MCF 10A (cell line): ENCODE results near the gene CRYBG3. TPM values are rescaled to one million over a fixed set of nuclear protein-coding genes. Genes with fewer than 3 reads are reported as not detected.

Experiments
- BruUV-seq: library from RNA; stranded (reverse); fragments of 400-500 nt; replicated peaks from 2 replicates; lab custom pipeline; 2021; lab: Mats Ljungman, UMichigan
- CTCF ChIA-PET: fragments of 300-600 bp; sonication (Branson Sonifier 250); formaldehyde crosslinking; extraction: SDS; loops from one replicate; lab custom pipeline; 2021; ENCODE audit warnings: antibody characterized with exemption, inconsistent platforms; lab: Yijun Ruan, JAX
- POLR2A ChIA-PET: fragments of 300-600, 350-650 bp; sonication (Branson Sonifier 250); formaldehyde crosslinking; extraction: SDS; loops from one replicate; lab custom pipeline; 2020; ENCODE audit warnings: antibody characterized with exemption, inconsistent platforms; lab: Yijun Ruan, JAX
- DNase-seq: peaks from one replicate; pipeline ENCODE4 v3.0.0-alpha.2; 2018; ENCODE audit not compliant: unreplicated experiment
- H3K27ac Mint-ChIP-seq: one replicate; pipeline ENCODE4 v1.8.0; 2022; ENCODE audit warnings: mild to moderate bottlenecking, low read depth, mixed read lengths; ENCODE audit not compliant: unreplicated experiment
- H3K27me3 Mint-ChIP-seq: one replicate; pipeline ENCODE4 v1.8.0; 2022; ENCODE audit warnings: mixed read lengths; ENCODE audit not compliant: insufficient read depth, unreplicated experiment
- H3K36me3 Mint-ChIP-seq: one replicate; pipeline ENCODE4 v1.8.0; 2022; ENCODE audit warnings: mild to moderate bottlenecking, moderate library complexity, mixed read lengths; ENCODE audit not compliant: insufficient read depth, unreplicated experiment
- H3K4me1 Mint-ChIP-seq: one replicate; pipeline ENCODE4 v1.8.0; 2022; ENCODE audit warnings: mixed read lengths; ENCODE audit not compliant: insufficient read depth, unreplicated experiment
- H3K4me3 Mint-ChIP-seq: one replicate; pipeline ENCODE4 v1.8.0; 2022; ENCODE audit warnings: mild to moderate bottlenecking, moderate library complexity, mixed read lengths; ENCODE audit not compliant: unreplicated experiment
- H3K9me3 Mint-ChIP-seq: one replicate; pipeline ENCODE4 v1.8.0; 2022; ENCODE audit warnings: mixed read lengths; ENCODE audit not compliant: unreplicated experiment
- intact Hi-C: fragments of 100-400 bp; cut with micrococcal nuclease; formaldehyde crosslinking; loops from 2 replicates; pipeline ENCODE4 v1.14.1; 2022
- total RNA-seq: library from RNA; stranded (reverse); gene quantifications from 2 replicates; pipeline ENCODE4 v1.2.3, GENCODE V29; 2022
- TF ChIP-seq, protein P1 (sequence below): fragments of 200-600 bp; IDR thresholded peaks from one replicate; pipeline ENCODE4 v1.8.0; 2022; ENCODE audit warnings: antibody characterized with exemption, mild to moderate bottlenecking; ENCODE audit not compliant: unreplicated experiment

The CRYBG3 gene
- total RNA-seq, 1 experiment from 2014 or later = 7.2 TPM

DNA sequence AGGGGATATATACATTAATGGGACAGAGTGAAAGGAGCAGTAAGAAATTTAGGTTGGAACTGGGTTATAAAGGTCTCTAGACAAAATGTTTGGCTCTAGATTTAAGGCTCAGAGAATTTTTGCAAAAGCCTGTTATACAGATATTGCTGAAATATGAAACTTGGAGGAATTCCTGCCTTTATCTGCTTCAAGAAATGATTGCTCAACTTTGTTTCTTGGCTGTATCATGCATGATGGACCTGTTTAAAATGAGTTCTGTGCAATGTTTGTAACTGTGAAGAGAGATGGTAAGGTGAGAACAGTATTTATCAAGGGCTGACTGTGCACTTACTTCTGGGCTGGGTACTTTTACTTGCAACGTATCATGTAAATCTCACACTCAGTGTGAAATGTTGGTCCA is 3.3 kb downstream of the CRYBG3 start:
- Mint-ChIP-seq H3K9me3 (no peaks in the 10 kb centered on the region), H3K4me1 (peaks cover 22% of the 10 kb centered on the region), H3K27me3 (no peaks in the 10 kb centered on the region), H3K27ac (no peak overlapping the region), H3K4me3 (no peak overlapping the region), H3K36me3 (no peaks in the 10 kb centered on the region)
- ChIA-PET CTCF (interaction anchor here (0.9 kb wide), 1 partner anchor 13 kb away, joined by 3 read pairs; no protein-coding TSS in a partner anchor), POLR2A (no interaction called here)
- no peak for DNase-seq
- TF ChIP-seq, protein P1, sequence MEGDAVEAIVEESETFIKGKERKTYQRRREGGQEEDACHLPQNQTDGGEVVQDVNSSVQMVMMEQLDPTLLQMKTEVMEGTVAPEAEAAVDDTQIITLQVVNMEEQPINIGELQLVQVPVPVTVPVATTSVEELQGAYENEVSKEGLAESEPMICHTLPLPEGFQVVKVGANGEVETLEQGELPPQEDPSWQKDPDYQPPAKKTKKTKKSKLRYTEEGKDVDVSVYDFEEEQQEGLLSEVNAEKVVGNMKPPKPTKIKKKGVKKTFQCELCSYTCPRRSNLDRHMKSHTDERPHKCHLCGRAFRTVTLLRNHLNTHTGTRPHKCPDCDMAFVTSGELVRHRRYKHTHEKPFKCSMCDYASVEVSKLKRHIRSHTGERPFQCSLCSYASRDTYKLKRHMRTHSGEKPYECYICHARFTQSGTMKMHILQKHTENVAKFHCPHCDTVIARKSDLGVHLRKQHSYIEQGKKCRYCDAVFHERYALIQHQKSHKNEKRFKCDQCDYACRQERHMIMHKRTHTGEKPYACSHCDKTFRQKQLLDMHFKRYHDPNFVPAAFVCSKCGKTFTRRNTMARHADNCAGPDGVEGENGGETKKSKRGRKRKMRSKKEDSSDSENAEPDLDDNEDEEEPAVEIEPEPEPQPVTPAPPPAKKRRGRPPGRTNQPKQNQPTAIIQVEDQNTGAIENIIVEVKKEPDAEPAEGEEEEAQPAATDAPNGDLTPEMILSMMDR = no peak
- intact Hi-C loops = no loop called here
- BruUV-seq = no TSS peak

DNA sequence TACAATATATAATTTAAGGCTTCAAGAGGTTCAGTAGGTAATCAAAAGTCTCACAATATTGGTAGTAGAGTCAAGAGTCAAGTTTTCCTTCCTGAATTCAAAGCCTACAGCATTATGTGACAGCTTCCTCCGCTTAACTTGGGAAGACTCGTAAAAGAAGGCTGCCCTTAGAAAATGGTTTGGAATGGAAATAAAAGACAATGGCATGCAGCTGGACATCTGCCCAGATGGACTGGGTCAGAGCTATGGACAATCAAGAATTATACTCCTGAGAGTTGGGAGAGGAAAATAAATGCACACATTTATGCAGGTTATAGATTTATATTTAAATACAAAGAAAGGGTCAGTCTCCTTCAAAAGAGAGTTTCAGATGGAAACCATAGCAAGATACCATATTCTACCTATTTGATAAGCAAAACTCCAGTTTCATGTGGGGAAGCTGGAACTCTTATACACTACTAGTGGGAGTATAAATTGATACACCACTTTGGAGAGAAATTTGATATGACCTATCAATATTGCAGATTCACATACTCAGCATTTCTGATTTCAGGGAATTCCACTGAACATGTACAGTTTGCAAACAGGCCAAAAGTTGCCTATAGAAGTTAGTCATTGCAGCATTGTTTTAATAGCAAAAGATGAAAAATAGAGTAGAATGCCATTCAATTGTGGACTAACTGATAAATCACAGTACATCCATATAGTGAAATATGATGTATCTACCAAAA is 6.1 kb downstream of the CRYBG3 start:
- TF ChIP-seq, protein P1 = no peak
- H3K4me1 Mint-ChIP-seq = peaks cover 21% of the 10 kb centered on the region
- no peaks in the 10 kb centered on the region for H3K36me3 Mint-ChIP-seq
- H3K27me3 Mint-ChIP-seq = no peaks in the 10 kb centered on the region
- DNase-seq = no peak
- intact Hi-C loops = no loop called here
- no TSS peak for BruUV-seq
- H3K9me3 Mint-ChIP-seq = no peaks in the 10 kb centered on the region
- POLR2A ChIA-PET = interaction anchor here (1.3 kb wide), 1 partner anchor 44 kb away, joined by 5 read pairs; no protein-coding TSS in a partner anchor
- no peak overlapping the region for H3K27ac Mint-ChIP-seq
- CTCF ChIA-PET = interaction anchor here (0.5 to 1.0 kb wide), 5 partner anchors 12 to 984 kb away, joined by 3 read pairs; no protein-coding TSS in a partner anchor
- no peak overlapping the region for H3K4me3 Mint-ChIP-seq

DNA sequence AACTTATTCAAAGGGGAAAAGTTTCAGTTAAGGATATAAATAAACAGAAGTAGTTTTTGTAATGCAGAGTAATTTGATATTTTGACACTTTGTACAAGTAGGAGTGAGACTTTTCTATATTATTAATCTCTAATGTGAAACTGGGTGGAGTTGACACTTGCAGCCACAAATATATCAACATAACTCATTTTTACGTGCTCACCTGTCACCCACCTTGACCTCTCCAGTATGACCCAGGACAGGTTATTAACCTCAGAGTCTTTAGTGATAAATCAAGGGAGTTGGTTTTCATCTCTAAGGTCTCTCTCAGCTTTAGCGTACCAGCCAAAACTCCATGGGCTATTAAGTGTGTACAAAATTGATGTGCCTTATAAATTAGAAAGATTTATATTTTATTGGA is 7.4 kb downstream of the CRYBG3 start:
- Mint-ChIP-seq H3K4me1 (peaks cover 12% of the 10 kb centered on the region), H3K27ac (no peak overlapping the region), H3K4me3 (no peak overlapping the region), H3K36me3 (no peaks in the 10 kb centered on the region), H3K27me3 (no peaks in the 10 kb centered on the region), H3K9me3 (no peaks in the 10 kb centered on the region)
- intact Hi-C loops = no loop called here
- ChIA-PET POLR2A (interaction anchor here (0.6 to 1.6 kb wide), 2 partner anchors 14 to 43 kb away, joined by 4 to 7 read pairs; no protein-coding TSS in a partner anchor), CTCF (interaction anchor here (1.1 kb wide), 1 partner anchor 8 kb away, joined by 4 read pairs; no protein-coding TSS in a partner anchor)
- no TSS peak for BruUV-seq
- no peak for DNase-seq
- TF ChIP-seq, protein P1 = no peak

DNA sequence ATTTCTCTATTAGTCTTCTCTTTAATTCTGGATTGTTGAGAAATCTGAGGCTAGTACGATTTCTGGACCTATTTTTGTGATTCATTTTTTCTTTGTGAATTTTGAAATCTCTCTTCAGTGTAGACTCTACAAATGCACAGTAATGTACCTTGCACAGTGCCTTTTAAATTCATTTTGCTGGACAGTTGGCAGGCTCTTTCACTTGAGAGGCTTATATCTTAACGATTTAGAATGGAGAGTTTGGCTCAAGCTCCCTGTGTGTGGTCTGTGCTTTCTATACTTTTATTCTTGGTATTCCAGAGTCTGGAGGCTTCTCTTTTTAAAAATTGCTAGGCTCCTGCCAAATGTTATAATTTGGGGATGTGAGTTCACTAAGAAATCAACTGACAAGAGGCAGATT is 8.8 kb downstream of the CRYBG3 start:
- H3K27me3 Mint-ChIP-seq = no peaks in the 10 kb centered on the region
- no peak overlapping the region for H3K27ac Mint-ChIP-seq
- no TSS peak for BruUV-seq
- POLR2A ChIA-PET = no interaction called here
- no peak overlapping the region for H3K4me3 Mint-ChIP-seq
- no peaks in the 10 kb centered on the region for H3K9me3 Mint-ChIP-seq
- intact Hi-C loops = no loop called here
- H3K4me1 Mint-ChIP-seq = peaks cover under 1% of the 10 kb centered on the region
- TF ChIP-seq, protein P1 = no peak
- CTCF ChIA-PET = no interaction called here
- no peaks in the 10 kb centered on the region for H3K36me3 Mint-ChIP-seq
- DNase-seq = no peak
